ENCODE measurements around the gene COL18A1.
"Not testable (repeated sequence)": the region's sequence is repeated elsewhere in the genome, so short reads cannot be mapped to it uniquely, and the experiment has no call there.

The COL18A1 gene

GRCh38 chr21:45518742-45519141 lies 113.8 kb downstream of the COL18A1 start:
- peaks cover 35% of the 10 kb centered on the region for H3K9me3 ChIP-seq (ENCODE audit: control insufficient read depth, low read length)
- no peak for DNase-seq (ENCODE audit: low read depth)
- no peaks in the 10 kb centered on the region for H3K27me3 ChIP-seq (replicated peaks; ENCODE audit: control insufficient read depth, insufficient read depth, low read length)
- H3K4me1 ChIP-seq (ENCODE audit: control insufficient read depth, insufficient read depth, low read length) = no peaks in the 10 kb centered on the region
- H3K9ac ChIP-seq (ENCODE audit: low read length) = no peak overlapping the region
- peaks cover 21% of the 10 kb centered on the region for H3K36me3 ChIP-seq (ENCODE audit: control insufficient read depth, insufficient read depth, low read length, severe bottlenecking)
- no peak overlapping the region for H3K4me3 ChIP-seq (ENCODE audit: low read length)

- peak overlapping the region; percentile 11 for H3K4me3 ChIP-seq (ENCODE audit: low read length)
- H3K27me3 ChIP-seq (replicated peaks; ENCODE audit: control insufficient read depth, insufficient read depth, low read length) = no peaks in the 10 kb centered on the region
- no peak overlapping the region for H3K9ac ChIP-seq (ENCODE audit: low read length)
- H3K4me1 ChIP-seq (ENCODE audit: control insufficient read depth, insufficient read depth, low read length) = no peaks in the 10 kb centered on the region
- DNase-seq (ENCODE audit: low read depth) = no peak
- H3K36me3 ChIP-seq (ENCODE audit: control insufficient read depth, insufficient read depth, low read length, severe bottlenecking) = peaks cover 18% of the 10 kb centered on the region
- H3K9me3 ChIP-seq (ENCODE audit: control insufficient read depth, low read length) = peaks cover 35% of the 10 kb centered on the region
Observed at GRCh38 chr21:45519182-45519581, 114.2 kb downstream of the COL18A1 start.

- DNase-seq (ENCODE audit: low read depth) = no peak
- H3K9me3 ChIP-seq (ENCODE audit: control insufficient read depth, low read length) = peaks cover 35% of the 10 kb centered on the region
- no peak overlapping the region for H3K9ac ChIP-seq (ENCODE audit: low read length)
- no peaks in the 10 kb centered on the region for H3K27me3 ChIP-seq (replicated peaks; ENCODE audit: control insufficient read depth, insufficient read depth, low read length)
- H3K36me3 ChIP-seq (ENCODE audit: control insufficient read depth, insufficient read depth, low read length, severe bottlenecking) = peaks cover 22% of the 10 kb centered on the region
- H3K4me1 ChIP-seq (ENCODE audit: control insufficient read depth, insufficient read depth, low read length) = no peaks in the 10 kb centered on the region
- no peak overlapping the region for H3K4me3 ChIP-seq (ENCODE audit: low read length)
Observed at GRCh38 chr21:45521241-45521640, 116.3 kb downstream of the COL18A1 start.

- Histone ChIP-seq H3K36me3 (ENCODE audit: control insufficient read depth, insufficient read depth, low read length, severe bottlenecking) (peaks cover 22% of the 10 kb centered on the region), H3K9ac (ENCODE audit: low read length) (no peak overlapping the region), H3K9me3 (ENCODE audit: control insufficient read depth, low read length) (peaks cover 35% of the 10 kb centered on the region), H3K4me1 (ENCODE audit: control insufficient read depth, insufficient read depth, low read length) (no peaks in the 10 kb centered on the region), H3K27me3 (replicated peaks; ENCODE audit: control insufficient read depth, insufficient read depth, low read length) (no peaks in the 10 kb centered on the region), H3K4me3 (ENCODE audit: low read length) (no peak overlapping the region)
- no peak for DNase-seq (ENCODE audit: low read depth)
Observed at GRCh38 chr21:45522381-45522780, 117.4 kb downstream of the COL18A1 start.

- Histone ChIP-seq H3K4me3 (ENCODE audit: low read length) (no peak overlapping the region), H3K9ac (ENCODE audit: low read length) (no peak overlapping the region), H3K9me3 (ENCODE audit: control insufficient read depth, low read length) (peaks cover 35% of the 10 kb centered on the region), H3K36me3 (ENCODE audit: control insufficient read depth, insufficient read depth, low read length, severe bottlenecking) (peaks cover 22% of the 10 kb centered on the region), H3K4me1 (ENCODE audit: control insufficient read depth, insufficient read depth, low read length) (no peaks in the 10 kb centered on the region), H3K27me3 (replicated peaks; ENCODE audit: control insufficient read depth, insufficient read depth, low read length) (no peaks in the 10 kb centered on the region)
- no peak for DNase-seq (ENCODE audit: low read depth)
Observed at GRCh38 chr21:45522986-45523385, 118.0 kb downstream of the COL18A1 start.

- Histone ChIP-seq H3K9ac (ENCODE audit: low read length) (no peak overlapping the region), H3K4me3 (ENCODE audit: low read length) (no peak overlapping the region), H3K27me3 (replicated peaks; ENCODE audit: control insufficient read depth, insufficient read depth, low read length) (no peaks in the 10 kb centered on the region), H3K36me3 (ENCODE audit: control insufficient read depth, insufficient read depth, low read length, severe bottlenecking) (peaks cover 22% of the 10 kb centered on the region), H3K9me3 (ENCODE audit: control insufficient read depth, low read length) (peaks cover 29% of the 10 kb centered on the region), H3K4me1 (ENCODE audit: control insufficient read depth, insufficient read depth, low read length) (no peaks in the 10 kb centered on the region)
- DNase-seq (ENCODE audit: low read depth) = no peak
Observed at GRCh38 chr21:45523411-45524101, 118.6 kb downstream of the COL18A1 start.

- peaks cover 17% of the 10 kb centered on the region for H3K9me3 ChIP-seq (ENCODE audit: control insufficient read depth, low read length)
- peaks cover 22% of the 10 kb centered on the region for H3K36me3 ChIP-seq (ENCODE audit: control insufficient read depth, insufficient read depth, low read length, severe bottlenecking)
- no peak for DNase-seq (ENCODE audit: low read depth)
Observed at GRCh38 chr21:45524756-45525152, 119.8 kb downstream of the COL18A1 start.

GRCh38 chr21:45525153-45525909 lies 120.4 kb downstream of the COL18A1 start:
- peaks cover 12% of the 10 kb centered on the region for H3K9me3 ChIP-seq (ENCODE audit: control insufficient read depth, low read length)
- peaks cover 27% of the 10 kb centered on the region for H3K36me3 ChIP-seq (ENCODE audit: control insufficient read depth, insufficient read depth, low read length, severe bottlenecking)
- no peak overlapping the region for H3K4me3 ChIP-seq (ENCODE audit: low read length)
- no peak overlapping the region for H3K9ac ChIP-seq (ENCODE audit: low read length)
- no peaks in the 10 kb centered on the region for H3K27me3 ChIP-seq (replicated peaks; ENCODE audit: control insufficient read depth, insufficient read depth, low read length)
- H3K4me1 ChIP-seq (ENCODE audit: control insufficient read depth, insufficient read depth, low read length) = no peaks in the 10 kb centered on the region
- DNase-seq (ENCODE audit: low read depth) = no peak

More at GRCh38 chr21:45524756-45525152, 119.8 kb downstream of the COL18A1 start:
- no peak overlapping the region for H3K4me3 ChIP-seq (ENCODE audit: low read length)
- H3K4me1 ChIP-seq (ENCODE audit: control insufficient read depth, insufficient read depth, low read length) = no peaks in the 10 kb centered on the region
- no peaks in the 10 kb centered on the region for H3K27me3 ChIP-seq (replicated peaks; ENCODE audit: control insufficient read depth, insufficient read depth, low read length)
- no peak overlapping the region for H3K9ac ChIP-seq (ENCODE audit: low read length)

GRCh38 chr21:45525910-45526306 lies 120.9 kb downstream of the COL18A1 start:
- Histone ChIP-seq H3K9me3 (ENCODE audit: control insufficient read depth, low read length) (peaks cover 8% of the 10 kb centered on the region), H3K4me3 (ENCODE audit: low read length) (no peak overlapping the region), H3K36me3 (ENCODE audit: control insufficient read depth, insufficient read depth, low read length, severe bottlenecking) (peaks cover 30% of the 10 kb centered on the region), H3K4me1 (ENCODE audit: control insufficient read depth, insufficient read depth, low read length) (no peaks in the 10 kb centered on the region), H3K27me3 (replicated peaks; ENCODE audit: control insufficient read depth, insufficient read depth, low read length) (no peaks in the 10 kb centered on the region), H3K9ac (ENCODE audit: low read length) (no peak overlapping the region)
- no peak for DNase-seq (ENCODE audit: low read depth)

GRCh38 chr21:45527151-45527999 lies 122.4 kb downstream of the COL18A1 start:
- not testable (repeated sequence) for H3K4me3 ChIP-seq (ENCODE audit: low read length)

More at GRCh38 chr21:45527151-45527999, 122.4 kb downstream of the COL18A1 start:
- not testable (repeated sequence) for DNase-seq (ENCODE audit: low read depth); H3K4me1 ChIP-seq (ENCODE audit: control insufficient read depth, insufficient read depth, low read length); H3K27me3 ChIP-seq (replicated peaks; ENCODE audit: control insufficient read depth, insufficient read depth, low read length); H3K9ac ChIP-seq (ENCODE audit: low read length); H3K9me3 ChIP-seq (ENCODE audit: control insufficient read depth, low read length)
- H3K36me3 ChIP-seq (ENCODE audit: control insufficient read depth, insufficient read depth, low read length, severe bottlenecking) = peaks cover 23% of the 10 kb centered on the region

Measured in adipocyte (in vitro differentiated cells).